Fibroblast of peridontal ligament (primary cell): ENCODE measurements around the gene ZEB1.
"Not testable (repeated sequence)": the region's sequence is repeated elsewhere in the genome, so short reads cannot be mapped to it uniquely, and the experiment has no call there.

ENCODE experiments used
- DNase-seq: peaks from one replicate; pipeline ENCODE4 v3.0.0-alpha.2; 2010; ENCODE audit errors: extremely low read depth

The ZEB1 gene

GRCh38 chr10:31422634-31423033 lies 103.6 kb downstream of the ZEB1 start:
- no peak for DNase-seq

- no peak for DNase-seq
These were observed 105.5 kb downstream of the ZEB1 start for GRCh38 chr10:31424473-31424872.

- peak; percentile 65 for DNase-seq
These were observed 107.4 kb downstream of the ZEB1 start for GRCh38 chr10:31426401-31426800.

- DNase-seq, result not testable (repeated sequence)
These were observed 108.3 kb downstream of the ZEB1 start for GRCh38 chr10:31427334-31427733.

GRCh38 chr10:31428499-31428898 lies 109.5 kb downstream of the ZEB1 start:
- not testable (repeated sequence) for DNase-seq

GRCh38 chr10:31431021-31431420 lies 112.0 kb downstream of the ZEB1 start:
- no peak for DNase-seq

GRCh38 chr10:31437959-31438358 lies 118.9 kb downstream of the ZEB1 start:
- no peak for DNase-seq

GRCh38 chr10:31451766-31452165 lies 132.8 kb downstream of the ZEB1 start:
- no peak for DNase-seq

- DNase-seq, result no peak
These were observed 137.5 kb downstream of the ZEB1 start for GRCh38 chr10:31456468-31456867.

GRCh38 chr10:31457858-31458257 lies 138.8 kb downstream of the ZEB1 start:
- no peak for DNase-seq

GRCh38 chr10:31458974-31459373 lies 140.0 kb downstream of the ZEB1 start:
- DNase-seq, result no peak

- no peak for DNase-seq
These were observed 141.2 kb downstream of the ZEB1 start for GRCh38 chr10:31460242-31460641.

GRCh38 chr10:31464552-31464951 lies 145.5 kb downstream of the ZEB1 start:
- no peak for DNase-seq

- DNase-seq, result no peak
These were observed 147.3 kb downstream of the ZEB1 start for GRCh38 chr10:31466313-31466712.

GRCh38 chr10:31467791-31468535 lies 148.9 kb downstream of the ZEB1 start:
- no peak for DNase-seq

- DNase-seq, result no peak
These were observed 149.5 kb downstream of the ZEB1 start for GRCh38 chr10:31468536-31468859.

GRCh38 chr10:31475519-31475918 lies 156.5 kb downstream of the ZEB1 start:
- DNase-seq, result no peak

- no peak for DNase-seq
These were observed 157.1 kb downstream of the ZEB1 start for GRCh38 chr10:31476088-31476487.

- DNase-seq, result peak; percentile 57
These were observed 158.6 kb downstream of the ZEB1 start for GRCh38 chr10:31477584-31477983.

GRCh38 chr10:31479752-31480151 lies 160.7 kb downstream of the ZEB1 start:
- DNase-seq, result peak; percentile 19

- no peak for DNase-seq
These were observed 164.5 kb downstream of the ZEB1 start for GRCh38 chr10:31483546-31483945.

- peak; percentile 40 for DNase-seq
These were observed 165.6 kb downstream of the ZEB1 start for GRCh38 chr10:31484431-31485135.

GRCh38 chr10:31490858-31491504 lies 172.0 kb downstream of the ZEB1 start:
- peak; percentile 70 for DNase-seq
